NCI-H446 treated with DMSO at 0.1 percent for 48 hours (cell line): ENCODE measurements around the gene GPD2.
"Not testable (repeated sequence)": the region's sequence is repeated elsewhere in the genome, so short reads cannot be mapped to it uniquely, and the experiment has no call there.

Source experiments
- DNase-seq: peaks from one replicate; lab custom pipeline; 2025; lab: John Stamatoyannopoulos, UW

The GPD2 gene

GRCh38 chr2:156590085-156590739 is 154.0 kb downstream of the GPD2 start:
- DNase-seq: no peak

- no peak for DNase-seq
These were observed 156.8 kb downstream of the GPD2 start for GRCh38 chr2:156592809-156593593.

- DNase-seq: no peak
These were observed 157.4 kb downstream of the GPD2 start for GRCh38 chr2:156593594-156593921.

GRCh38 chr2:156598563-156598962 is 162.4 kb downstream of the GPD2 start:
- no peak for DNase-seq

GRCh38 chr2:156600196-156600595 is 164.0 kb downstream of the GPD2 start:
- DNase-seq: no peak

GRCh38 chr2:156601855-156602551 is 165.8 kb downstream of the GPD2 start:
- DNase-seq: no peak

GRCh38 chr2:156602552-156602933 is 166.4 kb downstream of the GPD2 start:
- DNase-seq: no peak

- no peak for DNase-seq
These were observed 179.7 kb downstream of the GPD2 start for GRCh38 chr2:156615836-156616322.

- not testable (repeated sequence) for DNase-seq
These were observed 181.9 kb downstream of the GPD2 start for GRCh38 chr2:156618071-156618470.

- no peak for DNase-seq
These were observed 182.9 kb downstream of the GPD2 start for GRCh38 chr2:156619021-156619539.

- no peak for DNase-seq
These were observed 186.3 kb downstream of the GPD2 start for GRCh38 chr2:156622491-156622890.

GRCh38 chr2:156625360-156626170 is 189.4 kb downstream of the GPD2 start:
- no peak for DNase-seq

- DNase-seq: no peak
These were observed 190.8 kb downstream of the GPD2 start for GRCh38 chr2:156626931-156627330.

GRCh38 chr2:156630579-156631337 is 194.6 kb downstream of the GPD2 start:
- no peak for DNase-seq

- DNase-seq: no peak
These were observed 199.5 kb downstream of the GPD2 start for GRCh38 chr2:156635646-156636045.
